HG03558 (cell line): ENCODE data around the gene CREB3.
A peak's percentile ranks its signal among the peaks of the same experiment; 100 is the strongest.

Experiments used
- ATAC-seq: cut with Tn5 transposase; IDR thresholded peaks from one replicate; pipeline ENCODE4 v1.9.1; 2021; ENCODE audit warnings: moderate number of reproducible peaks; ENCODE audit not compliant: unreplicated experiment; ENCODE audit errors: extremely low read depth

The CREB3 gene

DNA sequence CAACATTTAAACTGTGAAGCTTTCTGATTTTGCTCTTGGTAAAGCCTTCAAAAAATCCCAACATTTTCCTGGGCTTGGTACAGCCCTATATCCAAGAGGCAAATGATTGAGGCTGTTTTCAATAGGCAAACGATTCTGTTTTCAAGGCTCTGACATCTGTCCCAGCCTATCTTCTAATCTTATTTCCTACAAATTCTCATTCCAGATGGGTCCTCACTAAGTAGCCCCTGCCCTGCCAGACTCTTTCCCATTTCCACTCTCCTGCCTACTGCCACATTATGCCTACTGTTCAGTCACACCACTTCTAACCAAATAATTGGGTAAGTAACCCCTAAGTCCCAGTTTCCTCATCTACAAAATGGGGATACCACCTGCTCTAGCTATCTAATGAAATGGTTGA lies 13.1 kb downstream of the CREB3 start:
- no peak for ATAC-seq

DNA sequence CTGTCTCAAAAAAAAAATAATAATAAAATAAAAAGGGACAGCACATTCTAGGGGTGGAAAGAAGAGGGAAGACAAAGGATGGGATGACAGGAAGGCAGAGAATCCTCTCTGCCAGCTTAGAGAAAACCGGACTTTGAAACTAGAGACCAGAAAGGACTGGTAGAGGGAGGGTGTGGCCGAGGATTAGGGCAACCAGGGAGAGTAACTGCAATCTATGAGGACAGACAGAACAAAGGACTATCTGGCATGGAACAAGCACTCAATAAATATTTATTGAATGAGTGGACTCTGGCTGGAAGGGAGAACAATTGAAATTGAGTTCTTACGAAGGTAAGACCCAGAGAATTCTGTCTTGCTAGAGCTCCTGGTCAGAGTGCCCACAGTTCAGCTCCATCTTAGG lies 14.1 kb downstream of the CREB3 start:
- ATAC-seq, result no peak

DNA sequence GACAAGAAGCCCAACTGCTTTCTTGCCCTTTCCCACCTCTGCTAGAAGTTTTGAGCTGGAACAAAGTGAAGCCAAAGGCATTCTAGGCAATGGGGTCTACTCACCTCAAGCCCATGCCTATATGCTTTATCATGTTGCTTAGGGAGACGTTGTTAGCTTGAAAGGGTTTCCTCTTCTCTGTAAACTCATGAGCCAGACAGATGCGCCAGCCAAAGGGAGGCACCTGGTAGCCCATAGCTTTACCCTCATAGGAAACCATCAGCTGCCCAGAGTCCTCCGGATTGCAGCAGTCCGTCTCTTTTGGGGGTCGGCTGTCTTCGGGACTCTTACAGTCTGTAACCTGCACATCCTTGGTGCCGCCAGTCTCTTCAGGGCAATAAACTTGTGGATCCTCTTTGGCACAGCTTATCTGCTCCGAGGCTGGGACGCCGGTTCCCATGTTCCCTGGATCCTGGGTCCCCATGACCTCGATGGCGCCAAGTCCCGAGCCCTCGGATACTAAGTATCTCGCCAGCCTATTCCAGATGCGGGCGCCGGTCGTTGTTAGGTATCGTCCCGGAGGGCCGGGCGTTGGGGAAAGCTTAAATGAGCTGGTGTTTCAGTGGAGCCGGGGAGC lies 15.9 kb downstream of the CREB3 start:
- no peak for ATAC-seq

GRCh38 chr9:35748858-35749514 lies 16.5 kb downstream of the CREB3 start, which contains the start of the genes GBA2 and RGP1:
Gene GBA2 (minus strand): TSS chr9:35749228. CDS start chr9:35748704, 524 bp downstream.
Gene RGP1 (plus strand): TSS chr9:35749287. CDS start chr9:35749756, 469 bp downstream.
- peak; percentile 48 for ATAC-seq

- no peak for ATAC-seq
These were observed 17.2 kb downstream of the CREB3 start for GRCh38 chr9:35749515-35750255.

DNA sequence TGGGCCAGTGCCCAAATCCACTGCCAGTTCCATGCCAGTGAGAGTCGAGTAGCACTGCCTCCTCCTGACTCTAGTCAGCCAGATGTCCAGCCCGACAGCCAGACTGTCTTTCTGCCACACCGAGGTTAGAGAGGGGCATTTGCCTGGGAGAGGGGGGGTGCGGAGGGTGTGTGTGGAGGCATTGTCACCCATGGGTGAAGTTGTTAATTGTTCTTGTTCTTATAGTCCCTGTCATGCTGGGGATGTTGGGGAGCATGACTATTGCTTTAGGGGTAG lies 17.7 kb downstream of the CREB3 start:
- ATAC-seq, result no peak

- no peak for ATAC-seq
These were observed 21.0 kb downstream of the CREB3 start for GRCh38 chr9:35753466-35753865.

DNA sequence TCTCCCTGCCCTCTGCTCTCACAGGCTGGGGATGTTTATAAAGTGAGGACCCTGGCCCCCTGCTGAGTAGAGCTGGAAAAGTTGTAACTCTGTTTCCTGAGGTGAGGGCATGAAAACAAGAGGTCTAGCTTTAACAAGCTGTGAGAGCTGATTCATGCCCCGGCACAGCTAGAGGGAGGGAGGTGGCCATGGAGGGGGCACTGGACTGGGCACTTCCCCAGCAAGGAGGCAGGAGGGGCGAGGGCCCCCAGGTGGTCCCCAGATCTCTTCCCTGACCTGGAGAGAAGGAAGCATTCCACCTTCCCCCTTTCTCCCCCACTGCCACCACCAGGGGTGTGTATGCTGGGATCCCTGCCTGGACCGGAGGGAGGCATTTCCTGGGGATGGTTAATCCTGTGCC lies 21.8 kb downstream of the CREB3 start, which contains the start of gene MSMP:
TSS of gene MSMP (minus strand) at position 13 of the 400 bp plus-strand sequence. CDS start 147 bp downstream, outside the sequence.
- ATAC-seq, result no peak

DNA sequence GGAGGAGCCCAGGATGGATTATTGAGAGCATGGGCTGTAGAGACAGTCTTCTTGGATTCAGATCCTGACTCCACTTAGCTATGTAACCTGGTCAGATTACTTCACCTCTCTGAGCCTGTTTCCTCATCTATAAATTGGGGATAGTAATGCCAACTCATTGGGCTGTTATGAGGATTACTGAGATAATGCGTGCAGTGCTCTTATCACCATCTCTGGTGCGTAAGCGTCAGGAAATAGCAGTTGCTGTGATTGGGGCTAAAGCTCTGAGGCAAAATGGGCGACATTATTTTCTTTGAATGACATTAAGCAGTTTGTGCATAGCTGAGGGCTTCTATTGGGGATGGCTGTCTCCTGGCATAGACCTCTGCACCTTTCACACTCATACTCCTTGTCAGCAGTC lies 22.6 kb downstream of the CREB3 start:
- no peak for ATAC-seq

GRCh38 chr9:35756275-35757225 lies 24.1 kb downstream of the CREB3 start:
- ATAC-seq, result peak; percentile 37

DNA sequence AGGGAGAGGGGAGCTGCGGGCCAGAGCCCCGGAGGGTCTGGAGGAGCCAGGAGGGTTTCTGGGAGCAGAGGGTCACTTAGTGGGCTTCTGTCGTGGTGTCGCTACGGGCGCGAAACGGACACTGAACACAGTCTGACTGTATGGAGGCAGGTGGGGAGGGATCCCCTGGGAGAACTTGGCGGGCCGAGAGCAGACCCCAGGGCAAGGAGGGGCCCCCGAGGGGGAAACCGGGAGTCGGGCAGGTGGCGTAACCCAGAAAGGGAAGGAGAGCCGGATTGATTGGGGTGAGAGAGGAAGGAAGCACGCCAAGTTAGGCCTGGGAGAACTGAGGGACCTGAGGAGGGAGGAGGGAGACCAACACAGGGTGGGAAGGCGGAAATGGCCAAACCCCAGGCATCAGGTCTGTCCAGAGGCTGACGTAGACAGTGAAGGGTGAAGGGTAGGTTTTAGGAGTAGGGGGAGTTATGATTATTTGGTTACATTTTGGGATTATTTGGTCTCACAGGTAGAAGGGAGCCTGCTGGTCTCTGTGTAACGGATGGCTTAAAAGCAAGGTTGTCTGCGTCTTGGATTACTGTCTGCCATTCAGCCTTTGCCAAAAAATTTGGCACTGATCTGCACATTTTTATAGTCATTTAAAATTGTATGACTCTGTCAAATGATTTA lies 24.9 kb downstream of the CREB3 start:
- peak; percentile 24 for ATAC-seq

GRCh38 chr9:35757892-35758275 lies 25.4 kb downstream of the CREB3 start:
- ATAC-seq, result no peak

GRCh38 chr9:35758475-35759050 lies 26.1 kb downstream of the CREB3 start:
- ATAC-seq, result no peak

- no peak for ATAC-seq
These were observed 27.3 kb downstream of the CREB3 start for GRCh38 chr9:35759795-35760194.

DNA sequence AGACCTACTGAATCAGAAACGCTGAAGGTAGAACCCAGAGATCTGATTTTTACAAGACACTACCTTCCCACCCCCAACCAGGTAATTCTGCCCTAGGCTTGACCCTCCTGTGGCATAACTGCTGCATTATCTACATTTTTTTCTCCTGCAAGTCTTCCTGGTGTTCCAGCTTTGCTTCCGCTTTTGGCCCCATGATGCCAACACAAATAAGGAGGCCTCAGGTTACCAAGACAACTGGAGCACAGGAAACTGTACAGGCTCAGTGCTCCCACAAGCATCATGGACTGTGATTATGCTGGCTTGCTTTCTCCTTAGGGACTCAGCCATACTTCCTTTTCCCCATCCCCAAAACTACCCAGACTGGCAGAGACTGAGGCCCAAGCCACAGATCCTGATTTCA lies 28.2 kb downstream of the CREB3 start:
- no peak for ATAC-seq

GRCh38 chr9:35763181-35763580 lies 30.7 kb downstream of the CREB3 start:
- no peak for ATAC-seq

DNA sequence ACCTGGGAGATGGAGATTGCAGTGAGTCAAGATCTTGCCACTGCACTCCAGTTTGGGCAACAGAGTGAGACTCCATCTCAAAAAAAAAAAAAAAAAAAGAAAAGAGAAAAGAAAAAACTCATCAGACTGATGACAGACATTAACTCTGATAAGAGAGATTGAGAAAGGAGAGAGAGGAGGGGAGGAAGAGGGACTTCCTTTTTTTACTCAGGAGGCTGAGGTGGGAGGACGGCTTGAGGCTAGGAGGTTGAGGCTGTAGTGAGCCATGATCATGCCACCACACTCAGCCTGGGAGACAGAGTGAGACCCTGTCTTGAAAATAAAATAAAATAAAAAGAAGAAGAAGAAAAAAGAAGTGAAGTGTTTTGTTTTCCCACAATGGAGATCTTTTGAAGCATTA lies 31.3 kb downstream of the CREB3 start:
- ATAC-seq, result no peak

DNA sequence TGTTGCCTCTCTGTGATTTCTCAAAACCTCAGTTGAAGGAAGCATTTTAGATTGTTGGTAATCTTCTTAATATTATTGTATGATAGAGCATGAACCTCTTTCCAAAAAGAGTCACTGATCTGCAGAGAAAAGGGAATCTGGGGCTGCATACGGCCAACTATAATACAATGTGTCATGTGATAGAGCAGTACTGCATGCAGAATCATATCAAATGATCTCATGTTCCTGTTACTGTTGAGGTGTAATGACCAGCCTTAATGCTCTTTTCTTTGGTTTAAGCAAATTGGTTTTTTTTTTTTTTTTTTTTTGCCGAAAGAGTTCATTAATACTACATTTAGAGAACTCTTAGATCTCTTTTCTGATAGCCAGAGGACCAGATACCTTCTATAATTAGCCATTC lies 34.5 kb downstream of the CREB3 start:
- ATAC-seq, result no peak

DNA sequence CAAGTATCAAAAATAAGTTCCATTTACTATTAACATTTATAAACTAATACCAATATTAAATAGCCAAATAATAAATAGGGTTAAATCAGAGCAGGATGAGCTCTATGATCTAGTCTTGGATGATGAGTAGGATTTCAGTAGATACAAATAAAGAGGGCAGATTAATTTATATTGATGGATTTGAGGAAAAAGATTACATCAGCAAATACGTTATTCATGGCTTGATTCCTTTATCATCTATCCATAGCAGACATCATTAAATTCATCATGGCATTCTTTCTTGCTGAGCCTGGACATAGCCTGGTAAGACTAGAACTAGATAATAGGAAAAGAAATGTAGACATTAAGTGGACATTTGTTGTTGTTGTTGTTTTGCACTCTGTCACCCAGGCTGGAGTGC lies 35.0 kb downstream of the CREB3 start:
- no peak for ATAC-seq

GRCh38 chr9:35769763-35770162 lies 37.3 kb downstream of the CREB3 start:
- no peak for ATAC-seq
